Chondrocyte (in vitro differentiated cells): ENCODE results near the gene SHROOM1. TPM values are rescaled to one million over a fixed set of nuclear protein-coding genes. Genes with fewer than 3 reads are reported as not detected.

Experiments
- DNase-seq: peaks from one replicate; pipeline ENCODE4 v3.0.0; 2021; ENCODE audit warnings: mixed read lengths, low spot score
- H3K27ac Mint-ChIP-seq: one replicate; pipeline ENCODE4 v1.8.0; 2021; ENCODE audit warnings: mild to moderate bottlenecking, moderate library complexity, mixed read lengths; ENCODE audit not compliant: unreplicated experiment
- H3K27me3 Mint-ChIP-seq: 2 replicates; pipeline ENCODE4 v1.8.0; 2021; ENCODE audit warnings: low read depth, mixed read lengths
- H3K36me3 Mint-ChIP-seq: 2 replicates; pipeline ENCODE4 v1.8.0; 2021; ENCODE audit warnings: low read depth, mixed read lengths
- H3K4me1 Mint-ChIP-seq: 2 replicates; pipeline ENCODE4 v1.8.0; 2021; ENCODE audit warnings: low read depth, mild to moderate bottlenecking, mixed read lengths
- H3K4me3 Mint-ChIP-seq: one replicate; pipeline ENCODE4 v1.8.0; 2021; ENCODE audit warnings: mild to moderate bottlenecking, moderate library complexity, mixed read lengths; ENCODE audit not compliant: unreplicated experiment
- H3K9me3 Mint-ChIP-seq: 2 replicates; pipeline ENCODE4 v1.8.0; 2021; ENCODE audit warnings: low read depth, mixed read lengths
- total RNA-seq: library from RNA; stranded (reverse); gene quantifications from 3 replicates; pipeline ENCODE4 v1.2.1, GENCODE V29; 2021
- TF ChIP-seq, protein P1 (sequence below): fragments of 200-600 bp; sonication (generic); IDR thresholded peaks from 2 replicates; pipeline ENCODE4 v1.5.0; 2021; ENCODE audit warnings: antibody characterized with exemption, mild to moderate bottlenecking, moderate library complexity

SHROOM1 gene
- total RNA-seq, 1 donor from 2014 or later: 6.5 TPM

DNA sequence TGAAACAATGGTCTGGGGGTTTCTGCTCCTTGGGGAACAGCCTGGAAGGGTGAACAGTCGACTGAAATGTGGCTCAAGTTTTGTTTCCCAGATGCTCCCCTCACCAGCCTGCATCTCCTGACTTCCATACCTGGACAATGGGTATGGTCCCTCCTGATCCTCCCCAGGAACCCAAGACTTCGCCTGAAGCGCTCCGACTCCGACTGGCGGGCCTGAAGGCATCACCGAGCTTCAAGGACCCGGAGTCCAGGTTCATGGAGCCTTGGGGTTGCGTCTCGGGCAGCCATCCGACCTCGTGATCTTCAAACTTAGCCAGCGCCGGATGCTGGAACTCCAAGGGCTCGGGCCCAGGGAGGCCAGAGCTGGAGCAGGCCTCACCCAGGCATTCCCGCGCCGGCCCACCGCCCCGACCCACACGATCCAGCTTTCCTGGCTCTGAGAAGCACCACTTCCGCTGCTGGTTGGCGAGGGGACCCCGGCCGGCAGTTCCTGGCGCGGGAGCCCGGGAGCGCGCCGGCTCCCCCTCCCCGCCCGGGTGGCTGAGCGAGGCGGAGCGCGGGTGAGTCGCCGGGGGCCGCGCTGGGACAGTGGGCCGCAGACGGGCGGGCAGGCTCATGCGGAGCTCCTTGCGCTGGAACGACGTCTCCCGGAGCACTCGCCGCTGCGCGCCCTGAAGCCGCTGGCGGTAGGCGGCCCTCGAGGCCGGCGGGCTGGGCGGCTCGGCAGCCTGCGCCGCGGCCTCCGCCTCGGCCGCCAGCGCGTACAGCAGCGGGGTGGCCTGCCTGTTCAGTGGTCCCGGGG lies 5.2 kb downstream of the SHROOM1 start:
- H3K27ac Mint-ChIP-seq: no peak overlapping the region
- TF ChIP-seq, protein P1, sequence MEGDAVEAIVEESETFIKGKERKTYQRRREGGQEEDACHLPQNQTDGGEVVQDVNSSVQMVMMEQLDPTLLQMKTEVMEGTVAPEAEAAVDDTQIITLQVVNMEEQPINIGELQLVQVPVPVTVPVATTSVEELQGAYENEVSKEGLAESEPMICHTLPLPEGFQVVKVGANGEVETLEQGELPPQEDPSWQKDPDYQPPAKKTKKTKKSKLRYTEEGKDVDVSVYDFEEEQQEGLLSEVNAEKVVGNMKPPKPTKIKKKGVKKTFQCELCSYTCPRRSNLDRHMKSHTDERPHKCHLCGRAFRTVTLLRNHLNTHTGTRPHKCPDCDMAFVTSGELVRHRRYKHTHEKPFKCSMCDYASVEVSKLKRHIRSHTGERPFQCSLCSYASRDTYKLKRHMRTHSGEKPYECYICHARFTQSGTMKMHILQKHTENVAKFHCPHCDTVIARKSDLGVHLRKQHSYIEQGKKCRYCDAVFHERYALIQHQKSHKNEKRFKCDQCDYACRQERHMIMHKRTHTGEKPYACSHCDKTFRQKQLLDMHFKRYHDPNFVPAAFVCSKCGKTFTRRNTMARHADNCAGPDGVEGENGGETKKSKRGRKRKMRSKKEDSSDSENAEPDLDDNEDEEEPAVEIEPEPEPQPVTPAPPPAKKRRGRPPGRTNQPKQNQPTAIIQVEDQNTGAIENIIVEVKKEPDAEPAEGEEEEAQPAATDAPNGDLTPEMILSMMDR: no peak
- no peaks in the 10 kb centered on the region for H3K9me3 Mint-ChIP-seq
- H3K27me3 Mint-ChIP-seq: no peaks in the 10 kb centered on the region
- H3K4me3 Mint-ChIP-seq: no peak overlapping the region
- no peaks in the 10 kb centered on the region for H3K36me3 Mint-ChIP-seq
- DNase-seq: no peak
- H3K4me1 Mint-ChIP-seq: peaks cover 14% of the 10 kb centered on the region

DNA sequence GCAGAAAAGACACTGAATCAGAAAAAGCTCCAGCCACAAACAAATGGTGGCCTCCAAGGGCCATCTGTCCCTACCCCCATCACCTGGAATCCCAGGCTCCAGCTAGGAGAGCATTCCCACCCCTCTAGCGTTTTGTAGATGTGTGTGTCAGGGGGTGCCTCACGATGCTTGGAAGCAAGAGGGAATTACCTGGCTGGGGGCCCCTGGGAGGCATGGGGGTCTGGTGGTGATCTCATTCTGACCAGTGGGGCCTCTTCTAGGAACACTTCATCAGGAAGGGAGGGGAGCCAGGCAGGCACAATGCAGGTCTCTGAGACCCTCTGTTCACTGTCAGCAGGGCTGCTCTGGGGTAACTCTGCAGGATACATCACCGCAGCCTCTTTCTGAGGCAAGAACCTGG lies 6.0 kb downstream of the SHROOM1 start:
- Mint-ChIP-seq H3K4me3 (no peak overlapping the region), H3K27me3 (no peaks in the 10 kb centered on the region), H3K4me1 (peaks cover 14% of the 10 kb centered on the region), H3K36me3 (no peaks in the 10 kb centered on the region), H3K9me3 (no peaks in the 10 kb centered on the region), H3K27ac (no peak overlapping the region)
- TF ChIP-seq, protein P1: no peak
- no peak for DNase-seq

DNA sequence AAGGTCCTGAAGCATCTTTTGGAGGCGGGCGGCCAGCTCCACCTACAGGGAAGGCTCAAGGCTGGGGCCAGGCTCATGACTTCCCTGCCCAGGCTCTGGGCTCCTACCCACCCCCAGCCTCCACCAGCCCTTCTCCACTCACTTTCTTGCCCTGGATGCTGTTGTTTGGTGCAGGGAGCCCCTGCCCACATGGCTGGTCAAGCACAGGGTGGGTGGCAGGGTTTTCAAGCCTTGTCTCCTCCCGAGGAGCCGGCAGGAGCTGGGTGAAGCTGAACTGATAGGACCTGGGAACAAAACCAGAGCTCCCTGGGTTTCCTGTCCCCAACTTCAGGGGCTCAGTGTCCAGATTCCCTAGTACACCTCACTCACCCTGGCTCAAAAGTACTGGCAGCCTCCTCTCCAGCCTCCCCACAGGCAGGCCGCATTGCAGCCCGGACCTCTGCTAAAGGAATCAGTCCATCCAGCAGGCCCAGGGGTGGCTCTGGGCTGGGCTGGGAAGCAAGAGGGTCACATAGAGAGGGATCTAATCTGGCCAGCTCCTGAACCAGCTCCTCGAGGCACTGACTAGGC lies 6.9 kb downstream of the SHROOM1 start:
- Mint-ChIP-seq H3K4me3 (no peak overlapping the region), H3K27me3 (no peaks in the 10 kb centered on the region), H3K4me1 (peaks cover 9% of the 10 kb centered on the region), H3K27ac (no peak overlapping the region), H3K9me3 (no peaks in the 10 kb centered on the region), H3K36me3 (no peaks in the 10 kb centered on the region)
- DNase-seq: no peak
- TF ChIP-seq, protein P1: no peak

DNA sequence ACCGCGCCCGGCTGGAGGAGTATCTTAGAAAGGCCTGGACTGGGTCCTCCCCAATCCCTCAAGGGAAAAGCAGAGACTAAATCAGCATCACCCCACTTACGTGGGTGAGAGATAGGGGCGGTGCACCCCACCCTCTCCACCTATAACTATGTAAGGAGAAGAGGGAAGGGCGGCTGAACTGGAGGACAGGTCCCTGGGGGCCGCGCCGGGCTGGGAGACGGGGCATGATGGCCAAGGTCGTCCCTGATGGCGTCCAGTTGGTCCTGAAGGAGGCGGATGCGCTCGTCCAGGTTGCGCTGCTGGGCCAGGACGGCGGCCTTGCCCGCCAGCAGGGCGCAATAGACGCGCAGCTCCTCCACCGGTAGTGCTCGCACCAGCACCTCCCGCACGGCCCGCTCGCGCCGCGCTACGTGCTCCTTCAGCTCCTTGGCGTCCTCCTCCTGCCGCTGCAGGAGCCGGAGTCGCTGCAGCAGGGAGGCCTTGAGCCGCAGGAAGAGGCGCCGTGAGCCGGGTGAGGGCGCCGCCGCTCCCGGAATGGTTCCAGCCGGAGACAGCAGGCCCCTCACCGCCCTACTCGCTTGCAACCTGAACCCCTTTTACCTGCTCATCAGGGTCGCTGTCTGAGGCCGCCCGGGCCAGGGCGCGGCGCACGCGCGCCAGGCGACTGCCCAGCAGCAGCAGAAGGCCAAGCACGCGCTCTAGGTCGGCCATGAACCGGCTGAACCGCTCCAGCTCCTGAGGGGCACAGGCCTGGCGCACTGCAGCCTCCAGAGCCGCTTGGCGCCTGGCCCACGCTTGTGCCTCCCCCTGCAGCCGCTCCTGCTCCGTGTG lies 7.6 kb downstream of the SHROOM1 start:
- DNase-seq: no peak
- TF ChIP-seq, protein P1: no peak

DNA sequence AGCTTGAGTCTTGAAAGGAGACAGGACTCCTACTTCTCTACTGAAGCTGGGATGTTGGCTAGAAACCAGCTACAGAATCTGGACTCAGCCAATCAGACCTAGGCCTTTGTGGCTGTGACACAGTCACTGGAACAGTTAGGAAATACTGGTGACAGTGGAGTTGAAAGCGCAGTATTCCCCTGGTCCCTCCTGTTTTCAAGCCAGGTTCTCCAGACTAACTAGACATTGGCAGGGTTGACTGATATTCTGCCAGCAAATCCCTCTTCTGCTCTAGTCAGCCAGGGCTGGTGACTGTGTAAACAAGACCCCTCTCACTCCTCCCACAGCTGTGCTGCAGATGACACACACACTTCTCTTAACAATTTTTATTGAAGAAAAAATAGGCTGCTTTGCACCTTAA lies 8.7 kb downstream of the SHROOM1 start:
- TF ChIP-seq, protein P1: no peak
- no peak for DNase-seq
- H3K27ac Mint-ChIP-seq: no peak overlapping the region
- H3K4me3 Mint-ChIP-seq: no peak overlapping the region
- H3K36me3 Mint-ChIP-seq: no peaks in the 10 kb centered on the region
- peaks cover 9% of the 10 kb centered on the region for H3K4me1 Mint-ChIP-seq
- no peaks in the 10 kb centered on the region for H3K27me3 Mint-ChIP-seq
- no peaks in the 10 kb centered on the region for H3K9me3 Mint-ChIP-seq

More for the DNA sequence above, 7.6 kb downstream of the SHROOM1 start:
- Mint-ChIP-seq H3K4me3 (no peak overlapping the region), H3K27ac (no peak overlapping the region), H3K27me3 (no peaks in the 10 kb centered on the region), H3K4me1 (peaks cover 9% of the 10 kb centered on the region), H3K36me3 (no peaks in the 10 kb centered on the region), H3K9me3 (no peaks in the 10 kb centered on the region)
